HG02970 (cell line): ENCODE measurements around the gene CDC14B.
"Not testable (repeated sequence)": the region's sequence is repeated elsewhere in the genome, so short reads cannot be mapped to it uniquely, and the experiment has no call there.

Source experiments
- ATAC-seq: cut with Tn5 transposase; IDR thresholded peaks from one replicate; pipeline ENCODE4 v1.9.1; 2021; ENCODE audit warnings: mild to moderate bottlenecking, moderate library complexity, moderate number of reproducible peaks; ENCODE audit not compliant: unreplicated experiment, low FRiP score

The CDC14B gene

DNA sequence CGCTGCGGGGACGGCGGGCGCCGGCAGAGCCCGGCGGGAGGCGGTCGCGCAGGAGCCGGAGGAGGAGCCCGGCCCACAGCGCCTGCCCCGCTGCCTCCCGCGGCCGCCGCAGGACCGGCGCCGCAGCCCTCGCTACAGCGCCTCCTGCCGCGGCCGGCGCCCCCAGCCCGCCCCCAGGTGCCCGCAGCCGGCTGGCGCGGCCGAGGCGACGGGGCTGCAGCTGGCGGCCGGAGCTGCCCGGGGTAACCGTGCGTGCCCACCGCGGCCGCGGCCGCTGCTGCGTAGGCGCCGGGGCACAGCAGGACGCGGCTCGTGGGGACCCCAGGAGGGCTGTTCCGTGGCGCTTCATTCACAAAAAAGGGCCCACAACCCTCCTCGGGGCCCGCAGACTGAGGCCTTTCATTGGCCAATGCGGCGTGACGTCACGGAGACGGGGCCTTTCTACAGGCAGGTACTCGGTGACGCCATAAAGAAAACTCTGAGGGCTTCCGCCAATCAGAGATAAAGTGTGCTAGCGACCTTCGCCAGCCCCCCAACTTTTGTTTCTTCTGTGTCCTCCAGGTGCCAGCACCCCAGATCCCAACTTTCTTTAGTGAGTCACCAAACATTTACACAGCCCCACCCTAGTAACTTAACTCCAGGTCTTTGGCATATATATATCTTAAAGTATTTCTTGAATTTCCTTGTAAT lies at the start of gene CDC14B:
Gene CDC14B (minus strand): TSS at position 353 of the 690 bp plus-strand sequence. CDS start 465 bp downstream, outside the sequence.
- ATAC-seq: no peak

DNA sequence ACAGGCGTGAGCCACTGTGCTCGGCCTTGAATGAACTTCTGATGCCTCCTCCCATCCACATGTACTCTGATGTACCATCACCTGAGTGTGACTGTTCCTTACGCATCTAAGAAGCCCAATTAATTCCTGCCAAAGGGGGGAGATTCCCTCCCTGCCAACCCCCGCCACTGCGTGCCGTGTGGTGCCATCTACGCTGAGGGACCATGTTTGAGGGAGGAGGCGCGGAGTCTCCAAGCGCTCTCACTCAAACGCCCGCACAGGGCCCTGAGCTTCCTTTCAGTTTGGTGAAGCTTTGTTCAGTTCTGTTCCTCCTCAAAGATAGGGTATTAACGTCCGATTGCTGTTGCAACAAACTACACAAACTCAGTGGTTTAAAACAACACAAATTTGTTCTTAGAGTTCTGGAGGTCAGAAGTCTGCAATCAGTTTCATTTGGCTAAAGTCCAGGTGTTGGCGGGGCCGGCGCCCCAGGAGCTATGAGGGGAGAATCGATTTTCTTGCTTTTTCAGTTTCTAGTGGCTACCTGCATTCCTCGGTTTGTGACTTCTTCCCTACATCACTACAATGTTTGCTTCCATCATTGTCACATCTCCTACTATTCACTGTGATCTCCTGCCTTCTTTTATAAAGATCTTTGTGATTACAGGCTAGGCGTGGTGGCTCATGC lies 49.4 kb upstream of the CDC14B start:
- no peak for ATAC-seq

GRCh38 chr9:96667363-96667728 lies 47.7 kb upstream of the CDC14B start:
- ATAC-seq: no peak

- ATAC-seq: not testable (repeated sequence)
Observed at GRCh38 chr9:96666653-96667362, 47.2 kb upstream of the CDC14B start.

DNA sequence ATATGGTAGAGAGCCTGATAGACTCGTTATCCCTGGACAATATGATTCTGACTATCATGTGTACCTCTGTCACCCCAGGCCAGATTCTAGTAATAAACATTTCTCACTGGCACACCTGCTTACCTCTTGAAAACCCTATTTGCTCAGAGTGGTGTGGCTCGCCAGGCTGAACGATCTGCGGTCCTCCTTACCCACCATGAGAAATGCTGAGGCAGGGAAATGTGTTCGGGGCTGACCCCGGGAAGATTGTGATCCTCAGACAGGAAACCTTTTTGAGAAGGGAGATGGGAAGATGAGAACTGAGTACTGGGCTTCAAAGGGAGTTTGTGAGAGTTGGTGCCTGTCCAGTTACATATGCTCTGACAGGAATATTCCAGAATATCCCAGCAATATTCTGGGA lies 46.1 kb upstream of the CDC14B start:
- ATAC-seq: no peak

GRCh38 chr9:96663506-96664120 lies 44.0 kb upstream of the CDC14B start:
- no peak for ATAC-seq

DNA sequence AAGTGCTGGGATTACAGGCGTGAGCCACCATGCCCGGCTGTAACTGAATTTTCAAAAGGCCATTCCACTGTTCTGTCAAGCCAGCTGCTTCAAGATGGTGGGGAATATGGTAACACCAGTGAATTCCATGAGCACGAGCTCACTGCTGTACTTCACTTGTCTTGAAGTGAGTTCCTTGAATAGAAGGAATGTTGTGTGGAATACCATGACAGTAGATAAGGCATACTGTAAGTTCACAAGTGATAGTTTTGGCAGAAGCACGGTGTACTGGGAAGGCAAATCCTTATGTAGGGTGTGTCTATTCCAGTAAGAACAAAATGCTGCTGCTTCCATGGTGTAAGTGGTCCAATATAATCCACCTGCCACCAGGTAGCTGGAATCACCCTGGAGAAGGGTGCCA lies 42.1 kb upstream of the CDC14B start:
- ATAC-seq: no peak

- no peak for ATAC-seq
Observed at GRCh38 chr9:96660692-96661248, 41.1 kb upstream of the CDC14B start.

- ATAC-seq: peak; percentile 53
Observed at GRCh38 chr9:96655198-96655851, 35.7 kb upstream of the CDC14B start, which contains the start of gene PRXL2C. Gene PRXL2C, minus strand, starts transcription at chr9:96655317. Its CDS starts 36 bp downstream, at chr9:96655281.

GRCh38 chr9:96654450-96655197 lies 35.0 kb upstream of the CDC14B start:
- ATAC-seq: peak; percentile 41

DNA sequence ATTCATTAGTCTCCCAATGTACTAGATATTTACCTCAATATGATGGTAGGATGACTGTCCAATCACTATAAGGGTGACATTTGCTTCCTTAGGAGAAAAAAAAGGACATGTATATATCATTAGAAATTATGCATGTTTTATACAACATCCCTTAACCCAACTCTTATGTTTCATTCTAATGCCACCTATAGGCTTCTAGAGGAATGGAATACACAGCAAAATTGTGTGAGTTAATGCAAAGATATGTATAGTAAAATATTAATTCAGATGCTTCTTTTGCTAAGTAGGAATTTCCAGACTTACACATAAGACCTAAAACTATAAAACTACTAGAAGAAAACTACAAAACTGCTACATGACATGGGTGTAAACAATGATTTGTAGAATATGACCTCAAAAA lies 32.0 kb upstream of the CDC14B start:
- no peak for ATAC-seq

- no peak for ATAC-seq
Observed at GRCh38 chr9:96649620-96650324, 30.1 kb upstream of the CDC14B start.

DNA sequence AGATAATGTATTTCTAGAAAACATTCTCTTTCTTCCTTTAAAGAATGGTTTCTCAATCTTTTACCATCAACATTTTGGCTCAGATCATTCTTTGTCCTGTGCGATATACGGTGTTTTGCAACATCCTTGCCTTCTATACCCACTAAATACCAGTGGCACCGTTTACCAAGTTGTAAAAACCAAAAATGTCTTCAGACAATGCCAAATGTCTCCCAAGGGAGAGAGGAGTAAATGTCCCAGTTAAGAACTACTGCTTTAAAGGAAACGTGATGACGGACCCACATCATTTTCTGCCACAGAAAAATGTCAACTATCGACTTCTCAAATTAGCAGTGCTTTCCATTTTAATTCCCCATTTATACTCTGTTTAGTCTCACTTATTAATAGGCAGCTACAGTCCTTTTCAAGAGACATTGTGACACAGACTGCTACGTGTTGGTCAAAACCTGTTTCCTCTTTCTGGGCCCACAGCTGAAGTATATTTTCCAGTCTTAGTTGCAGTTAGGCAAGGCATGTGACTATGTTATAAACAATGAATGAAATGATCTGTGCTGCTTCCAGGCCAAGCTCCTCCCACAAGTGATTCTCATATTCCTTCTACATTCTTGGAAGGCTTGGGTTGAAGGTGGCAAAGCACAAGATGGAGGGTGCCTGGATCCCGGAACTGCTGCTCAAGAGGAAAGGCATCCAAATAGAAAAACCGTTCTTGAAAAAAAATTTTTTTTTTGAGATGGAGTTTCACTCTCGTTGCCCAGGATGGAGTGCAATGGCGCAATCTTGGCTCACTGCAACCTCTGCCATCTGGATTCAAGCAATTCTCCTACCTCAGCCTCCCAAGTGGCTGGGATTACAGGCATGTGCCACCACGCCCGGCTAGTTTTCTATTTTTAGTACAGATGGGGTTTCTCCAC lies 26.7 kb upstream of the CDC14B start:
- no peak for ATAC-seq

- ATAC-seq: no peak
Observed at GRCh38 chr9:96644137-96644536, 24.5 kb upstream of the CDC14B start.

DNA sequence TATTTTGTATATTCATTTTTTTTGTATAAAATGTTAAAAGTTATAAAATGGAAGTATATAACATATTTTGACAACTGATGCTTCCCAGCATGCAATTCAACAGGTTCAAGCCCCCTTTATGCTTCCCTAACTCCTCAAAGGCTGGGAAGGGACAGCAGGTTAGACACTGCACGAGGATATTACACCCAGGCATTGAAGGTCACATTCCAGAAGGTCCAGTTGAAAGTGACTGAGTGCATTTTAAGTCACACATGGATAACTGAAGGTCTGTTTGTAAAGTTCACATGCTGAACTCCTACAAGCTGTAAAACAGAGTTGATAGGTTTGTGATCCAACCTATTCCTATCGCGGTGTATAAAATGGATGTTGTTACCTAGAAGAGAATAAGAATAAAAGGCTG lies 21.9 kb upstream of the CDC14B start:
- ATAC-seq: no peak

GRCh38 chr9:96638606-96639364 lies 19.1 kb upstream of the CDC14B start:
- ATAC-seq: no peak

- no peak for ATAC-seq
Observed at GRCh38 chr9:96636368-96636767, 16.7 kb upstream of the CDC14B start.
